ENCODE results near the gene EXOSC7.

DNA sequence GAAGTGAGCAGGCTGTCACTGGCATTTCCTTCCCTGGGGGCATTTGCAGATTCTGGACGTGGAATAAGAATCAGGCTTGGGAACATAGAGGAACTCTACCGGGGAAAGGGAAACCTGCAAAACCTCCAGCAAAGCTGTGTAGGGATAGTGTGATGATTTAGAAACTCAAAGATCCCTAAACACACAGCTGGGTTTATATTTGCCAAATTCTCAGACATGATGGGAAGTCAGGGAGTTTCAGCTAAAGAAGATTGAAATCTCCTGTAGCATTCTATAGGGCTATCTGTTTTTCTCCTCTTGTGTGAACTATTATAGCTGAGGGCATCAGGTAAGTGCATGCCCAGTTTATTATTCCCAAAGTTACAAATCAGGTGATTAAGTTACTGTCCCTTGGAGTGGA lies 40.9 kb downstream of the EXOSC7 start:
- TF ChIP-seq, protein P1, sequence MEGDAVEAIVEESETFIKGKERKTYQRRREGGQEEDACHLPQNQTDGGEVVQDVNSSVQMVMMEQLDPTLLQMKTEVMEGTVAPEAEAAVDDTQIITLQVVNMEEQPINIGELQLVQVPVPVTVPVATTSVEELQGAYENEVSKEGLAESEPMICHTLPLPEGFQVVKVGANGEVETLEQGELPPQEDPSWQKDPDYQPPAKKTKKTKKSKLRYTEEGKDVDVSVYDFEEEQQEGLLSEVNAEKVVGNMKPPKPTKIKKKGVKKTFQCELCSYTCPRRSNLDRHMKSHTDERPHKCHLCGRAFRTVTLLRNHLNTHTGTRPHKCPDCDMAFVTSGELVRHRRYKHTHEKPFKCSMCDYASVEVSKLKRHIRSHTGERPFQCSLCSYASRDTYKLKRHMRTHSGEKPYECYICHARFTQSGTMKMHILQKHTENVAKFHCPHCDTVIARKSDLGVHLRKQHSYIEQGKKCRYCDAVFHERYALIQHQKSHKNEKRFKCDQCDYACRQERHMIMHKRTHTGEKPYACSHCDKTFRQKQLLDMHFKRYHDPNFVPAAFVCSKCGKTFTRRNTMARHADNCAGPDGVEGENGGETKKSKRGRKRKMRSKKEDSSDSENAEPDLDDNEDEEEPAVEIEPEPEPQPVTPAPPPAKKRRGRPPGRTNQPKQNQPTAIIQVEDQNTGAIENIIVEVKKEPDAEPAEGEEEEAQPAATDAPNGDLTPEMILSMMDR (optimal IDR thresholded peaks at IDR 0.05 in 1 of 3, IDR thresholded peaks at IDR 0.05 in 1 of 3, conservative IDR thresholded peaks at IDR 0.05 in 1 of 3; ENCODE audit: extremely low read depth in 1 of 3, insufficient read depth in 2 of 3, low read length in 3 of 3) = no peak
- no peak for TF ChIP-seq EZH2 (IDR thresholded peaks at IDR 0.05; ENCODE audit: low read length)

Data from keratinocyte (primary cell).